ENCODE results near the gene MOV10. TPM values are rescaled to one million over a fixed set of nuclear protein-coding genes. Genes with fewer than 3 reads are reported as not detected.
"Not testable (repeated sequence)": the region's sequence is repeated elsewhere in the genome, so short reads cannot be mapped to it uniquely, and the experiment has no call there.

The MOV10 gene
- total RNA-seq, 6 donors from 2014 or later, result 26.5 to 161 (median 56.0) TPM

DNA sequence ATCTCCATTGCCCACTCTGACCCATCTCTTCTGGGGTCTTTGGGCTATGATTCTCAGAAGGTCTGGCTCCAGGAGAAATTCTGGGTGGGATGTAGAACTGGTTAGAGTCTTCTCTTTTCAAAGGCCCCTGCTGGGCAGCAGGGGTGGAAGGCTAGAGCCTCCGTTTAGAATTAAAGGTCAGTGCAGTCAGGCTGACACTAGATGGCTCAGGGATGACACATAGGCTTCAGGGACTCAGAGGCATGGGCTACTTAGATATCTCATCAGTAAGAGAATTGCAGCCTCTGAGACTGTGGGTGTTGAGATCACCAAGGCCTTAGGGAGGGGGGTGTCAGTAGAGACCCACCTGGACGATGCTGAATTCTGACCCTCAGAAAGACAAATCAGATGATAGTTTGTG lies 53.3 kb downstream of the MOV10 start:
- no peaks in the 10 kb centered on the region for H3K9me3 ChIP-seq
- no peaks in the 10 kb centered on the region for H3K36me3 ChIP-seq
- no peak overlapping the region for H3K27ac ChIP-seq
- DNase-seq (no peak), ATAC-seq (ENCODE audit: low FRiP score in 2 of 2) (no peak)
- 58 to 62% methylated on average over 2 of the region's 2 CpGs for WGBS, 2 donors
- TF ChIP-seq POLR2A (IDR thresholded peaks at IDR 0.05) (no peak), POLR2AphosphoS5 (IDR thresholded peaks at IDR 0.05) (no peak), EP300 (IDR thresholded peaks at IDR 0.05) (no peak)
- TF ChIP-seq, protein P1, sequence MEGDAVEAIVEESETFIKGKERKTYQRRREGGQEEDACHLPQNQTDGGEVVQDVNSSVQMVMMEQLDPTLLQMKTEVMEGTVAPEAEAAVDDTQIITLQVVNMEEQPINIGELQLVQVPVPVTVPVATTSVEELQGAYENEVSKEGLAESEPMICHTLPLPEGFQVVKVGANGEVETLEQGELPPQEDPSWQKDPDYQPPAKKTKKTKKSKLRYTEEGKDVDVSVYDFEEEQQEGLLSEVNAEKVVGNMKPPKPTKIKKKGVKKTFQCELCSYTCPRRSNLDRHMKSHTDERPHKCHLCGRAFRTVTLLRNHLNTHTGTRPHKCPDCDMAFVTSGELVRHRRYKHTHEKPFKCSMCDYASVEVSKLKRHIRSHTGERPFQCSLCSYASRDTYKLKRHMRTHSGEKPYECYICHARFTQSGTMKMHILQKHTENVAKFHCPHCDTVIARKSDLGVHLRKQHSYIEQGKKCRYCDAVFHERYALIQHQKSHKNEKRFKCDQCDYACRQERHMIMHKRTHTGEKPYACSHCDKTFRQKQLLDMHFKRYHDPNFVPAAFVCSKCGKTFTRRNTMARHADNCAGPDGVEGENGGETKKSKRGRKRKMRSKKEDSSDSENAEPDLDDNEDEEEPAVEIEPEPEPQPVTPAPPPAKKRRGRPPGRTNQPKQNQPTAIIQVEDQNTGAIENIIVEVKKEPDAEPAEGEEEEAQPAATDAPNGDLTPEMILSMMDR (IDR thresholded peaks at IDR 0.05), result no peak
- H3K27me3 ChIP-seq, result no peaks in the 10 kb centered on the region
- H3K4me1 ChIP-seq, result peaks cover under 1 to 7% (median 5%) of the 10 kb centered on the region in 4 donors
- no peak overlapping the region for H3K4me3 ChIP-seq

DNA sequence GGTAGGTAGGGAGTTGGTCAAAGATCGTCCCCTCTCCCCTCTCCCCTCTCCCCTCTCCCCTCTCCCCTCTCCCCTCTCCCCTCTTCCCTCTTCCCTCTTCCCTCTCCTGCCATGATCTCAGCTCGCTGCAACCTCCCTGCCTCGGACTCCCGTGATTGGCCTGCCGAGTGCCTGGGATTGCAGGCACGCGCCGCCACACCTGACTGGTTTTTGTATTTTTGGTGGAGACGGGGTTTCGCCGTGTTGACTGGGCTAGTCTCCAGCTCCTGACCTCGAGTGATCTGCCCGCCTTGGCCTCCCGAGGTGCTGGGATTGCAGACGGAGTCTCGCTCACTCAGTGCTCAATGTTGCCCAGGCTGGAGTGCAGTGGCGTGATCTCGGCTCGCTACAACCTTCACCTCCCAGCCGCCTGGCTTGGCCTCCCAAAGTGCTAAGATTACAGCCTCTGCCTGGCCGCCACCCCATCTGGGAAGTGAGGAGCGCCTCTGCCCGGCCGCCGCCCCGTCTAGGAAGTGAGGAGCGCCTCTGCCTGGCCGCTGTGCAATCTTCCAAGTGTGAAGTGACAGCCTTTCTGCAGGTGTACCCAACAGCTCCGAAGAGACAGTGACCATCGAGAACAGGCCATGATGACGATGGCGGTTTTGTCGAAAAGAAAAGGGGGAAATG lies 54.0 kb downstream of the MOV10 start:
- not testable (repeated sequence) for DNase-seq; H3K36me3 ChIP-seq; ATAC-seq (ENCODE audit: low FRiP score in 2 of 2); H3K27ac ChIP-seq; H3K9me3 ChIP-seq; H3K4me3 ChIP-seq; H3K4me1 ChIP-seq; H3K27me3 ChIP-seq
- 93 to 96% methylated on average over 32 to 33 of the region's 33 CpGs for WGBS, 2 donors

DNA sequence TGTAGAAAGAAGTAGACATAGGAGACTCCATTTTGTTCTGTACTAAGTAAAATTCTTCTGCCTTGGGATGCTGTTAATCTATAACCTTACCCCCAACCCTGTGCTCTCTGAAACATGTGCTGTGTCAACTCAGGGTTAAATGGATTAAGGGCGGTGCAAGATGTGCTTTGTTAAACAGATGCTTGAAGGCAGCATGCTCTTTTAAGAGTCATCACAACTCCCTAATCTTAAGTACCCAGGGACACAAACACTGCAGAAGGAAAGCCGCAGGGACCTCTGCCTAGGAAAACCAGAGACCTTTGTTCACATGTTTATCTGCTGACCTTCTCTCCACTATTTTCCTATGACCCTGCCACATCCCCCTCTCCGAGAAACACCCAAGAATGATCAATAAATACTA lies 54.6 kb downstream of the MOV10 start:
- not testable (repeated sequence) for H3K4me1 ChIP-seq; H3K27me3 ChIP-seq; H3K27ac ChIP-seq; H3K36me3 ChIP-seq; ATAC-seq (ENCODE audit: low FRiP score in 2 of 2); DNase-seq; H3K4me3 ChIP-seq; H3K9me3 ChIP-seq
- WGBS, 2 donors, result 64 to 68% methylated on average over 3 of the region's 3 CpGs

DNA sequence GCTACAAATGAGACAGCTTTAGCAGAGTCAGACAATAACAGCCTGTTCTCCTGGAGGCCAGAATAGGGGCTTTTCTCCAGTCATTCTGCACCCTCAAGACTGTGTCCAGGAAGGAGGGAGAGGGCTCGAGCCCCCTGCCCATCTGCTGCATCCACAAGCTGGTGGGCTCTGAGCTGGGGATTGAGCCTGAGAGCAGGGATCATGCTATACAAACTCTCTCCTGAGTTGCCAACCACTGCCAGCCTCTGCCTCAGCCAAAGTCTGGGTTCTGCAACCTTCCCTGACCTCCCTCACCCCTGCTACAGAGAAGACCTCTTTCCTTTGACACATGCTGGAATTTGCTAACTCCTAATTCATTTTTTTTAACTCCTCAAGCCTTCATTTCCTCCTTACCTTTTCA lies 55.5 kb downstream of the MOV10 start:
- no peak overlapping the region for H3K4me3 ChIP-seq
- TF ChIP-seq EP300 (IDR thresholded peaks at IDR 0.05) (no peak), POLR2AphosphoS5 (IDR thresholded peaks at IDR 0.05) (no peak), POLR2A (IDR thresholded peaks at IDR 0.05) (no peak)
- TF ChIP-seq, protein P1 (IDR thresholded peaks at IDR 0.05), result no peak
- WGBS, 2 donors, result 45 to 86% methylated on average over 1 of the region's 1 CpG
- H3K9me3 ChIP-seq, result no peaks in the 10 kb centered on the region
- H3K4me1 ChIP-seq, result no peaks in the 10 kb centered on the region
- ATAC-seq (ENCODE audit: low FRiP score in 2 of 2), result no peak
- H3K36me3 ChIP-seq, result no peaks in the 10 kb centered on the region
- H3K27ac ChIP-seq, result no peak overlapping the region
- no peaks in the 10 kb centered on the region for H3K27me3 ChIP-seq
- DNase-seq, result no peak

DNA sequence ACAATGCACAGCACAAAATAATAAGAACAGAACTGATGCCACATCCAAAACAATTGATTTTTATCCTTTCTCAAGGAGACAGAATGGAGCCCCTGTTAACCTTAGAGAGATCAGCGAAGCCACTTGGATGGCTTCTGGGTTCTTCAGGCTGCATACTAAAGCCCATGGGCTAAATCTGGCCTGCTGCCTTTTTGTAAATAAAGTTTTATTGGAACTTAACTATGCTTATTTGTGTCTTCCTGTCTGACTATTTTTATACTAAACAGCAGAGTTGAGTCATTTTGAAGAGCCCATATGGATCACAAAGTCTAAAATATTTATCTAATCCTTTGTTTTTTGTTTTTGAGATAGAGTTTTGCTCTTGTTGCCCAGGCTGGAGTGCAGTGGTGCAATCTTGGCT lies 57.0 kb downstream of the MOV10 start:
- no peaks in the 10 kb centered on the region for H3K36me3 ChIP-seq
- WGBS, 2 donors, result 83 to 100% methylated on average over 1 of the region's 1 CpG
- no peak for ATAC-seq (ENCODE audit: low FRiP score in 2 of 2)

DNA sequence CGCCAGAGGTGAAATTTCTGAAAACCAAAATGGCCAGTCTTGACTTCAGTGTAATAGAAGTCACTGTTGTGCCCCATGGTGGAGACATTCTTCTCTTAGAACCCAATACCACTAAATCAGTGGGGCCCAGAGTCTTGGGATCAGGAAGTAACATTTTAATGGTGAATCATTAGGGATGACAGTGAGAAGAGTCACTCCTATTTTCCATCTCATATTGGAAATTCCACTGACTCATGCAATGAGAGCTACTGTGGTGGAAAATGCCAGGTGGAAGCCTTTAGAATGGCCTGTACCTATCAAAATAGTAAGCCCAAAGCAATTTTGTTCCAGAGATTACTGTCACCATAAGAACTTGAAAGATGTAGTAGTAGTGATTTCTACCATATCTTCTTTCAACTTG lies 61.3 kb downstream of the MOV10 start:
- TF ChIP-seq, protein P1 (IDR thresholded peaks at IDR 0.05), result no peak
- TF ChIP-seq EP300 (IDR thresholded peaks at IDR 0.05) (no peak), POLR2A (IDR thresholded peaks at IDR 0.05) (no peak), POLR2AphosphoS5 (IDR thresholded peaks at IDR 0.05) (no peak)
- ATAC-seq (ENCODE audit: low FRiP score in 2 of 2), result no peak
- H3K27ac ChIP-seq, result no peak overlapping the region
- H3K4me1 ChIP-seq, result no peaks in the 10 kb centered on the region
- H3K36me3 ChIP-seq, result no peaks in the 10 kb centered on the region
- H3K27me3 ChIP-seq, result no peaks in the 10 kb centered on the region
- WGBS, 2 donors, result 93 to 100% methylated on average over 1 of the region's 1 CpG
- H3K4me3 ChIP-seq, result no peak overlapping the region
- no peaks in the 10 kb centered on the region for H3K9me3 ChIP-seq
- DNase-seq, result no peak

More for the DNA sequence above, 57.0 kb downstream of the MOV10 start:
- no peak for TF ChIP-seq EP300 (IDR thresholded peaks at IDR 0.05)
- TF ChIP-seq, protein P1 (IDR thresholded peaks at IDR 0.05), result no peak
- TF ChIP-seq POLR2A (IDR thresholded peaks at IDR 0.05), result no peak
- no peak for TF ChIP-seq POLR2AphosphoS5 (IDR thresholded peaks at IDR 0.05)
- Histone ChIP-seq H3K27me3 (no peaks in the 10 kb centered on the region), H3K4me3 (no peak overlapping the region), H3K27ac (no peak overlapping the region), H3K4me1 (no peaks in the 10 kb centered on the region), H3K9me3 (no peaks in the 10 kb centered on the region)
- DNase-seq, result no peak
